Lower lobe of right lung (tissue), 2 donors: ENCODE data around the gene STAG3. TPM values are rescaled to one million over a fixed set of nuclear protein-coding genes. Genes with fewer than 3 reads are reported as not detected.
A peak's percentile ranks its signal among the peaks of the same experiment; 100 is the strongest.
"Not testable (repeated sequence)": the region's sequence is repeated elsewhere in the genome, so short reads cannot be mapped to it uniquely, and the experiment has no call there.

Experiments
- ATAC-seq, 2 donors: fragments of 200-7000 bp; cut with Tn5 transposase; one replicate each; pipeline ENCODE4 v1.9.1; 2020 to 2022; ENCODE audit warnings: mild to moderate bottlenecking in 2 of 2, moderate library complexity in 2 of 2
- DNase-seq: peaks from one replicate; pipeline ENCODE4 v3.0.0-alpha.2; 2020
- H3K27ac ChIP-seq: fragments of 200-600 bp; one replicate; pipeline ENCODE4 v1.8.0; 2022
- H3K27me3 ChIP-seq: fragments of 200-600 bp; one replicate; pipeline ENCODE4 v1.8.0; 2022; ENCODE audit warnings: low read depth
- H3K36me3 ChIP-seq: fragments of 200-600 bp; one replicate; pipeline ENCODE4 v1.8.0; 2022; ENCODE audit warnings: mild to moderate bottlenecking
- H3K4me1 ChIP-seq: fragments of 200-600 bp; one replicate; pipeline ENCODE4 v1.8.0; 2022
- H3K4me3 ChIP-seq: fragments of 200-600 bp; one replicate; pipeline ENCODE4 v1.8.0; 2022; ENCODE audit warnings: mild to moderate bottlenecking
- H3K9me3 ChIP-seq: fragments of 200-600 bp; one replicate; pipeline ENCODE4 v1.8.0; 2022
- CTCF ChIP-seq: fragments of 200-600 bp; IDR thresholded peaks from one replicate; pipeline ENCODE4 v1.8.0; 2022; ENCODE audit warnings: antibody characterized with exemption, mild to moderate bottlenecking
- intact Hi-C: fragments of 100-400 bp; cut with DNase I; formaldehyde crosslinking; loops from one replicate; pipeline ENCODE4 v1.11.0; 2022
- total RNA-seq: library from RNA; stranded (reverse); fragmentation: NEBNext Ultra II Directional; extraction: Animal tissue kit (Norgen Biotek cat#: 25700); gene quantifications from one replicate; pipeline ENCODE4 v1.2.1, GENCODE V29; 2021
- donor health status: DM: no; HTN: yes; CAD: no; lungs with severe emphysema.

The STAG3 gene
- total RNA-seq, 1 donor from 2014 or later, result 4.1 TPM

- Histone ChIP-seq H3K27ac (no peak overlapping the region), H3K27me3 (no peaks in the 10 kb centered on the region), H3K36me3 (no peaks in the 10 kb centered on the region), H3K4me1 (no peaks in the 10 kb centered on the region), H3K4me3 (no peak overlapping the region), H3K9me3 (no peaks in the 10 kb centered on the region)
- no peak for DNase-seq
- intact Hi-C loops, result no loop called here
- TF ChIP-seq CTCF, result peak; percentile 35
- no peak for ATAC-seq
These were observed 12.5 kb downstream of the STAG3 start for GRCh38 chr7:100190048-100190711.

GRCh38 chr7:100191775-100192174, 14.1 kb downstream of the STAG3 start:
- no peak for ATAC-seq

GRCh38 chr7:100192281-100192862, 14.7 kb downstream of the STAG3 start:
- H3K36me3 ChIP-seq, intact Hi-C loops, H3K4me3 ChIP-seq, H3K4me1 ChIP-seq, H3K9me3 ChIP-seq, DNase-seq, H3K27ac ChIP-seq, ATAC-seq, H3K27me3 ChIP-seq: not testable (repeated sequence)

More at GRCh38 chr7:100191775-100192174, 14.1 kb downstream of the STAG3 start:
- no peak for DNase-seq
- TF ChIP-seq CTCF, result no peak
- intact Hi-C loops, result no loop called here
- Histone ChIP-seq H3K27me3 (no peaks in the 10 kb centered on the region), H3K27ac (no peak overlapping the region), H3K9me3 (no peaks in the 10 kb centered on the region), H3K4me3 (no peak overlapping the region), H3K36me3 (no peaks in the 10 kb centered on the region), H3K4me1 (no peaks in the 10 kb centered on the region)

- ATAC-seq (no peak), DNase-seq (no peak)
- H3K4me1 ChIP-seq, result no peaks in the 10 kb centered on the region
- H3K27ac ChIP-seq, result no peak overlapping the region
- no peaks in the 10 kb centered on the region for H3K36me3 ChIP-seq
- no peak for TF ChIP-seq CTCF
- no peak overlapping the region for H3K4me3 ChIP-seq
- intact Hi-C loops, result no loop called here
- H3K27me3 ChIP-seq, result no peaks in the 10 kb centered on the region
- H3K9me3 ChIP-seq, result no peaks in the 10 kb centered on the region
These were observed 15.3 kb downstream of the STAG3 start for GRCh38 chr7:100192969-100193368.

- no peaks in the 10 kb centered on the region for H3K27me3 ChIP-seq
- no peaks in the 10 kb centered on the region for H3K9me3 ChIP-seq
- no peak for TF ChIP-seq CTCF
- H3K27ac ChIP-seq, result no peak overlapping the region
- no peak overlapping the region for H3K4me3 ChIP-seq
- no peaks in the 10 kb centered on the region for H3K4me1 ChIP-seq
- no peak for ATAC-seq
- no peak for DNase-seq
- no peaks in the 10 kb centered on the region for H3K36me3 ChIP-seq
- intact Hi-C loops, result no loop called here
These were observed 17.5 kb downstream of the STAG3 start for GRCh38 chr7:100195222-100195621.

- H3K4me1 ChIP-seq, intact Hi-C loops, H3K9me3 ChIP-seq, ATAC-seq, H3K27ac ChIP-seq, H3K4me3 ChIP-seq, H3K27me3 ChIP-seq, DNase-seq, H3K36me3 ChIP-seq: not testable (repeated sequence)
These were observed 18.2 kb downstream of the STAG3 start for GRCh38 chr7:100195901-100196322.
